ENCODE measurements around the gene DDX47.

GRCh38 chr12:12788675-12789368 is 24.3 kb upstream of the DDX47 start:
- TF ChIP-seq CTCF (IDR thresholded peaks at IDR 0.05; ENCODE audit: poor library complexity): peak; percentile 78
- no peak for TF ChIP-seq EZH2 (IDR thresholded peaks at IDR 0.05; ENCODE audit: borderline replicate concordance)
- TF ChIP-seq EZH2phosphoT487 (IDR thresholded peaks at IDR 0.05; ENCODE audit: low read depth, severe bottlenecking, unreplicated experiment): no peak
